Activated CD4-positive, alpha-beta T cell treated with anti-CD3 and anti-CD28 coated beads, Interleukin-2, Interleukin-6, amounts not matched to agents 100 ng/mL and 50 ng/mL, durations not matched to agents 16 hours and 8 hours (primary cell): ENCODE data around the gene NUCB1.
"Not testable (repeated sequence)": the region's sequence is repeated elsewhere in the genome, so short reads cannot be mapped to it uniquely, and the experiment has no call there.

Experiments used
- DNase-seq: peaks from one replicate; pipeline ENCODE4 v3.0.0-alpha.2; 2020

NUCB1 gene

DNA sequence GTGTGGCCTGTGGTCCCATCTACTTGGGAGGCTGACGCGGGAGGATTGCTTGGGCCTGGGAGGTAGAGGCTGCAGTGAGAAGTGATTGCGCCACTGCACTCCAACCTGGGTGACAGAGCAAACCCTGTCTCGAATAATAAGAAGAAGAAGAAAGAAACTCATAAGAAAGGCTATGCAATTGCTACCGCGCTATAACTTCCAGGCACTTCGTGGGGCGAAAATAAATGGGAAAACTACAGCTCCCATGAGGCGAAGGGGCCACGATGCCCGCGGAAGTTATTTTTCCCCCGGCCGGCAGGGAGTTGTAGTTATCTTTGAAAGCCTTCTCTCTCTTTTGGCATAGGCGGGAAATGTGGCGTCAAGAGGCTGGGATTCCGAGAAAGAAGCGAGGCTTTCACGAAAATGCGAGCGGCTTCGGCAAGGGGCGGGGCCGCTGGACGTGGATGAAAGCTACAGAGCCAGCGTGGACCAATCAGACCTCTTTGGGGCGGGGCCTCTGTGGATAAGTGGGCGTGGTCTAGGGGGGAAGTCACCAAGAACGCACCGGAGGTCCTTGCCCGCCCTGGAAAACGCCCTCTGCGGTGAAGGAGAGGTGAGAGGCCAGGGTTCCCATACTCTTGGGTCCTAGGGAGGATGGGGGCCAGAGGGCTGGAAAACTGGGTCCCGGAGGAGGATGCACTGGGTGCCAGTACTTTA is at the start of gene NUCB1:
Gene NUCB1, plus strand, starts transcription at position 532 of the 696 bp plus-strand sequence. CDS start 485 bp downstream, outside the sequence.
- peak; percentile 100 for DNase-seq

DNA sequence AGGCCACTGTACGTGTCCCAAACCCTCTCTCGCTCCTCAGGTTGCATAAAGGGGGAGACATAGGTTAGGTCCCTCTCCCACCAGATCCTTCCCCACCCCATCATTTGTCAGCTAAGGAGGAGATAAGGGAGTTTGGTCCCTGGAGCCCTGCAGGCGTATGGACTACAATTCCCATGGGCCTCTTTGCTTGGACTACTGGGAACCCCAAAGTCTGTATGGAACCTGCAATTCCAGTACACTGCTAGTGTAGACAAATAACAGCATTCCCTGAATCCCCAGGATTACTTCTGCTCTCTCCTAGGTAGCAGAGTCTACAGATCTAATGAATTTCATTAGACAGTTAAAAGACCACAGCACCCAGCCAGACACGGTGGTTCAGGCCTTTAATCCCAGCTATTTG is 47.8 kb upstream of the NUCB1 start:
- no peak for DNase-seq

DNA sequence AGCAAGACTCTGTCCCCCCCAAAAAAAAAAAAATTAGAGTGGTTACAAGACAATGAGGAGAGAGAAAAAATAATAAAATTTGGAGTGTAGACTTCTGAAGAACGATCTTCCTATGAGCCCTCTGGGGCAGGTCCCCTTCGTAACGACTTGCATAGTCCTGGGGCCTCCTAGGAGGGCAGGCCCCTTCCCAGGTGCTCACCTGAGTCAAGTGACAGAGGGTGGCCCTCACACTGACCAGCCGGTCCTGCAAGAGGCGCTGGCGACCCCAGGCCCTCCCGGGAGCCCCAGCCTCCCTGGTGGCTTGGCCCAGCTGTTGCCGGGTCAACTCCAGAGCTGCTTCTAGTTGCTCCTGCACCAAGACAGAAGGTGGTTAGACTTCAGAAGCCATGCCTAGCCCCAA is 46.6 kb upstream of the NUCB1 start:
- DNase-seq, result no peak

DNA sequence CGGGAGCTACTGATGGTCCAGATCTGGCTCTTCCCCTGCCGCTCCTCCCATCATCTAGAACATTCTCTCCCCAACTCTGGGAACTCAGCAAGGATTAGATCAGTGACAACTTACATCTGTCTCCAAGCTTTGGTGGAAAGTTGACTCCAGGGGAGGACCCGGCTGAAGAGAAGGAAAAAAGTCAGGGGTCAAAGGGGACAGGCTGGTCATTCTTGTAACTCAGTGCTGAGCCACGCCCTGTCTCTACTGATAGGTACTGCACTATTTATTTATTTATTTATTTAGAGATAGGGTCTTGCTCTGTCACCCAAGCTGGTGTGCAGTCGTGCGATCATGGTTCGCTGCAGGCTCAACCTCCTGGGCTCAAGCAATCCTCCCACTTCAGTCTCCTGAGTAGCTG is 46.0 kb upstream of the NUCB1 start:
- DNase-seq, result no peak

DNA sequence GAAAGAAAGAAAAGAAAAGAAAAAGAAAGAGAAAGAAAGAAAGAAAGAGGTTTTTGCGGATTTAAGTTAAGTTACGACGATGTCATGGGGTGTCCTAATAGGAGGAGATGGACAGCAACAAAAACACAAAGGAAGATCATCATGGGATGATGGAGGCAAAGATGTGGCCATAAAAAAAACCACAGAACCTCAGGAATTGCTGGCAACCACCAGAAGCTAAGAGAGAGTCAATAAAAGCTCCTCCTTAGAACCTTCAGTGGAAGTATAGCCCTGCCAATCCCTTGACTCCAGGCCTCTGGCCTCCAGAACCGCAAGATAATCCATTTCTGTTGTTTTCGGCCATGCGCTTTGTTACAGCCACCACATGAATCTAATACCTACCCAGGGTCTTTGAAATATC is 43.2 kb upstream of the NUCB1 start:
- DNase-seq, result no peak

DNA sequence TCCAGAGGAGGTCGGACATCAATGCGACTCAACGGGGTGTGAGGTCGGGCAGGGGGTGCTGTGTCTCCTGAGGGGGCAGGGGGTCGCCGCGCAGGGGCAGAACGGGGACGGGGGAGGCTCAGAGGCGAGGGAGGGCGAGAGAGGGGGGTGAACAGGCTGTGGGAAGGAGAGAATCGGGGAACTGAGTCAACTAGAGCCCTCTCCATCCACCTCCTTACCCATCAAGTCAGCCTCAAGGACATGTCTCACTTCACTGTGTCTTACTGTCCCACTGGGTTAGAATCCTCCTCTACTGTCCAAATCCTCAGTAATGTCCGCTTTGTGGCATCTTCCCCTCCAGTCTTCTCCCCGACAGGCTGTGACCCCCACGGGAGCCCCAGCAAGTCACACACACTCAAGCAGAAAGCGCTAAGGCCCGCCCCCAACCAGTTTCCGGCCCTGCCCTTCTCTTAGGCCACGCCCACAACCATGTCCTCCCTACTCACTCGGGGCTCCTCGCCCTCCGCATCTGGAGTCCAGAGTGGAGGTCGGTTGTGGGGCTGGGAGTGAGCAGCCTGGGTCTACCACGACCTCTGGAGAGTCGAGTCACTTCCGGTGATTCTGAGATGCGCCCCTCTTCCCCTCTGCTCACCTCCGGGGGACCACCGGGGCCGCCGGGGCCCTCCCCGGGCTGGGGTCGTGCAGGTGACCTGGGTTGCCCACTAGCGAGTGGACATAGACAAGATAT is 41.0 kb upstream of the NUCB1 start:
- DNase-seq, result peak; percentile 84

DNA sequence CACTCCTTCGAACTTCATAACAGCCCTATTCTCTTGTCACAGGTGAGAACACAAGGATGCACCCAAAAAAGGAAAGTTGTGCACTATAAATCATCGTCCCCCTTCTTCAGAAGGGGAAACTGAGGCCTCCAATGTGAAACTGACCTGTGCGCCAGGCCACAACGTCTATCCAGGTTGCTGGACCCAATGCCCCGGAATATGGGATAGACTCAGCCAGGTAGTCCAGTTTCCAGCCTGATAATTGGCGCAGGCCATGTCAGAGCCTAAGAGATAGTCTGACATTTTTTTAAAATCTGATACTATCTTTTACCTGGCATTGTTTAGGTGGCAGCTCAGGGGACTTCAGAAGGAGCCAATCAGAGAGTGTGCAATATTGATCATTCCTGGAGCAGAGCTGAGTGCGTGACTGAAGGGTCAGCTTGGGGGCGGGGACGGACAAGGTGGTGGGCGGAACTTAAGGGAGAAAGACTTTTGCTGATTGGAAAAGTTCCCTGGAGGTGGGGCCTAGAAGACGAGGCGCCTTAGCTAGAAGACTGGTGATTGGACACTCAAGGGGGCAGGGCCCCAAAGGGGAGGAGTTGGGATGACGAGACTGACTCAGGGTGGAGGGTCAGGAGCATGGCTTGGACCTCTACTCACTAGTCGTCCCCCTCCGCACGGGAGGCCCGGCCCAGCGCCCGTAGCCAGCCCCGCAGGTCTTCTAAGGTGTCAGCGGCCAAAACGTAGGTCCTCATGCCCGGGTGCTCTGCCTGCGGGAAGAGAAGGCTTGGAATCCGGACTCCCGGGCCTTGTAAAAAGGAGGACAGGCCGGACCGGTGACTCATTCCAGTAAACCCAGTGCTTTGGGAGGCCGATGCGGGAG is 40.2 kb upstream of the NUCB1 start:
- DNase-seq, result peak; percentile 35

DNA sequence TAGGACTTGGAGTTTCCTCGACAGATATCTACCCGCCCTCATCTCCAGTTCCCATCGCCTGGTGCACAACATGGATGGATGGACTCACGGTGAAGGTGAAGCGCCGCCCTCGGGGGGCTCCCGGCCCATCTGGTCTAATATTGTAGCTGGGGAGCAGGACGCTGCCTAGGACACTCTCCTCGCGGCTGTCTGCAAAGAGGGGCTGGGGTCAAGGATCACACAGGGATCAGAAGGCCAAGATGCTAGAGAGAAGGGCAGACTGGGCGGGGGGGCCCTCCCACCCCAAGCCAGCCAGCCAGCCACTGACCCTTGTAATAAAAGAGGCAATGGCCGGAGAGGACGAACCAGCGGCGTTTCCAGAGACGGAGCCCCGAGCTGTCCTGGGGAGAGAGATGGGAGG is 38.8 kb upstream of the NUCB1 start:
- DNase-seq, result no peak

DNA sequence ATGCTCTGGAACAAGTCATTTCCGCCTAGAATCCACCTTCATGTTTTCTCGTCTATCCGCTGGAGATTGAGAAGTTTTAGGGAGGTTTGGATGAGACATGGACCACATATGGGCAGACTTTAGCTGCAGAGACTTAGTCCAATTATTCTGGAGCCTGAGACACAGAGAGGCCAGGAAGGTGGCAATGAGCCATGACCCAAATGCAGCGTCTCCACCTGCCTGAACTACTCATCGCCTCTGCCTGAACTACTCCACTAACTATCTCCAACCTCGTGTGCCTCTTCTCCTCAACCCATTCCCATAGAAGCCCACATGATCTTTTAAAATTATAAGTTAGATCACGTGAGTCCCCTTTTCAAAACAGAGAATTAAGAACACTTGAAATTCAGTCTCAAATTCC is 37.3 kb upstream of the NUCB1 start:
- DNase-seq, result no peak

DNA sequence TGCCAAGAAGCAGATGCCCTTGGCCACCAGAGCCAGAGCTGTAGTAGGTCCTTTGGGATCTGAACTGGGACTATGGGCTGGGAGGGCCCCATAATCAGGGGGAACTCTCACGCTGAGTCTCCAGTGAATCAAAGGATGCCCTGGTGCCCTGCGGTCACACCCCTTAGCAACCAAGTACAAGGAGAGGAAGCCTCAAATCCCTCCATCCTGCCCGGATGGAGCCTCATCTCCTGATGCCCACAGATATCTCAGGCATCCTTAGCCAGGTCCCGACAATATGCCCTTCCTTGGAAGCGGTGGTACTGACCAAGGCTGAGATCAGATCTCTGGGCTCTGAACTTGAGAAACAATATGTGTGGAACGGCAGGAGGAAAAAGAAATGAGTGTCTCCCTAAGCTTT is 33.4 kb upstream of the NUCB1 start:
- DNase-seq, result no peak

DNA sequence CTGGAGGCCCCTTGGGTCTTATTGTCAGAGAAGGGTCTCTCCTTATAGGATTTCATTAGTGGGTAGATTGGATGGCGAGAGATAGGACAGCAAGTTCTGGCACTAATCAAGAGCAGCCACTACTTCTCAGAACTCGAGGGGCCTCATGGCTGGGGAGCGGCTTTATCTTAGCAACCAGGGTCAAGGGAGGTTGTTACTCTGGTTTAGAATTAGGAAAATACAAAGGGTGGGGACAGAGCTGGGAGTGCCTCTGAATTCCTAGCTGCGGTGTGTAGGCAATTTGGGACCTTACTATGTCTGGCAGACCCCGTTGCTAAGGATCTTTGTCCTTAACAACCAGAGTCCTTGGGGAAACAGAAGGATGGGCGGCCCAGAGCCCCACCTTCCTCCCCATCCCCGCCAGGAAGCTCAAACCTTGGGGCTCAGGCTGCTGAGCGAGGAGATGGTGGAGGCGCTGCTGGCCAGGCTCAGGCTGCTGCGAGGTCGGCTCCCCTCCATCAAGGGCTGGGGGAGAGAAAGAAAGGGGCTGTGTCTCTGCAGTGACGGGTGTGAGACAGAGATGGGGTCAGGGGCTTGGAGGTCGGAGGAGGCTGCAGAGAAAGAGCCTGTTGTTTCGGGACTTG is 32.9 kb upstream of the NUCB1 start:
- DNase-seq, result no peak

DNA sequence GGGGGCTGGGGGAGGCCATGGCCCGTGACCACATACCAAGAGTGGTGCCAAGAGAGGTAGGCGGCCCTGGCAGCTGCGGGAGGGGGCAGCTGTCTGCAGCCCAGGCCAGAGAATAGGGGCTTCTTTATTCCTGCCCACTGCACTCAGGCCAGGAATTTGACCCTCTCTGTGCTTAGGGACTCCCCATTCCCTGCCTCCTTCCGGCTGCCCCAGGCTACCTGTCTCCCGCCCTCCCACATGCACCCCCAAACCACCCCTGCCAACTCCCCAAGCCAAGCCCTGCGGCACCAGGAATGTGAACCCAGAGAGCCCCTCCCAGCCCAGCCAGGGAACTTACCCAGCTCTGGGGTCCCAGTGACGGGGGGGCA is 32.4 kb upstream of the NUCB1 start:
- DNase-seq, result no peak

DNA sequence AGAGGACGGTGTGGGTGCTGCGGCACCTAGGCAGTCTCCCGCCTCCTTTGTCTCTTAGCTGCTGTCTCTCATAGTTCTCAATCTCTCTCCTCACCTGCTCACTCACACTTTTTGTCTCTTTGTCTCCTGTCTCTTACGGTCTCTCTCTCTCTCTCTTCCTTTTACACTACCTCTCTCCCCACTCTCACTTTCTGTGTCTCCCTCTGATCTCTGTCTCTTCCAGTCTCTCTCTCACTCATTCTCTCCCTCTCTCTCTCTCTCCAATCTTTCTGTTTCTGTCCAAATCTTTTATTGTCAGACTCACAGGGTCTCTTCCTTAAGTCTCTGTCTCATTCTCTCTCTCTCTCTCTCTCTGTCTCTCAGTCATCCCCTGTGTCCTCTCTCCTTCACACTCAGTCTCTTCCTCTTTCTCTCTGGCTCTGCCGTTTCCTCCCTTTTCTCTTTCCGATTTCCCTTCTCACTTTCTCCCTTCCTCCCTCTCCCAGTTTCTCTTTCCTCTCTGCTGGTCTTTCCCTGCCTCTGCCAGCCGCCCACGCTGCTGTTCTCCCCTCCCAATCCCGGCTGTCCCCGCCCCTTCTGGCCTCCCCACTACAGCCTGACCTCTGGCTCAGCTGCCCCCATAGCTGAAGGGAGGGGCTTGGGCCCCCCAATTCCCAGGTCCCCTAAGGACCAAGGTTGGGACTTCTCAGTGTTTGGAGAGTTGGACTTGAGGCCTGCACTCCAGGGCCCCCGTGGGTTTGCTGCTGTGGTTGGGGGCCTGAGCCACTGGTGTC is 31.8 kb upstream of the NUCB1 start, which contains the start of gene PLEKHA4:
Gene PLEKHA4, minus strand, starts transcription at position 504 of the 773 bp plus-strand sequence. CDS start 997 bp downstream, outside the sequence.
- DNase-seq, result no peak

DNA sequence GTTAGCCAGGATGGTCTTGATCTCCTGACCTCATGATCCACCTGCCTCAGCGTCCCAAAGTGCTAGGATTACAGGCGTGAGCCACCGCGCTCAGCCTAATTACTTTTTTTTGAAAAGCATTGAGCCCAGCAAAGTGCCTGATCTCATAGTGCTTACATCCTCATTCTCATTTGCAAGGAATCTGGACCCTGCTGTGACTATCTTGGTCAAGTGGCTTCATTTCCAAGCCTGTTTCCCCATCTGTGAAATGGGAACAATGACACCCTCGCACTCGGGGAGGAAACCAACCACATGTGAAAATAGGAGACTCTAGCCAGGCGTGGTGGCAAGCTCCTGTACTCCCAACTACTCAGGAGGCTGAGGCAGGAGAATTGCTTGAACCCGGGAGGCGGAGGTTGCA is 30.1 kb upstream of the NUCB1 start:
- DNase-seq, result no peak

DNA sequence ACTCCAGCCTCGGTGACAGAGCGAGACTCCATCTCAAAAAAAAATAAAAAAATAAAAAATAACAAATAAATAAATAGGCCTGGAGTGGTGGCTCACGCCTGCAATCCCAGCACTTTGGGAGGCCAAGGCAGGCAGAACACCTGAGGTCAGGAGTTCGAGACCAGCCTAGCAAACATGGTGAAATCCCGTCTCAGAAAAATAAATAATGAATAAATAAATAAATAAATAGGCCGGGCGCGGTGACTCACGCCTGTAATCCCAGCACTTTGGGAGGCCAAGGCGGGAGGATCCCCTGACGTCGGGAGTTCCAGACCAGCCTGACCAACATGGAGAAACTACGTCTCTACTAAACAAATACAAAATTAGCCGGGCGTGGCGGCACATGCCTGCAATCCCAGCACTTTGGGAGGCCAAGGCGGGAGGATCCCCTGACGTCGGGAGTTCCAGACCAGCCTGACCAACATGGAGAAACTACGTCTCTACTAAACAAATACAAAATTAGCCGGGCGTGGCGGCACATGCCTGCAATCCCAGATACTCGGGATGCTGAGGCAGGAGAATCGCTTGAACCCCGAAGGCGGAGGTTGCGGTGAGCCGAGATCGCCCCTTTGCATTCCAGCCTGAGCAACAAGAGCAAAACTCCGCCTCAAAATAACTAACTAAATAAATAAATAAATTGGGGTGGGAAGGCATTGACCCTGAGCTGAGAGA is 28.5 kb upstream of the NUCB1 start:
- not testable (repeated sequence) for DNase-seq

DNA sequence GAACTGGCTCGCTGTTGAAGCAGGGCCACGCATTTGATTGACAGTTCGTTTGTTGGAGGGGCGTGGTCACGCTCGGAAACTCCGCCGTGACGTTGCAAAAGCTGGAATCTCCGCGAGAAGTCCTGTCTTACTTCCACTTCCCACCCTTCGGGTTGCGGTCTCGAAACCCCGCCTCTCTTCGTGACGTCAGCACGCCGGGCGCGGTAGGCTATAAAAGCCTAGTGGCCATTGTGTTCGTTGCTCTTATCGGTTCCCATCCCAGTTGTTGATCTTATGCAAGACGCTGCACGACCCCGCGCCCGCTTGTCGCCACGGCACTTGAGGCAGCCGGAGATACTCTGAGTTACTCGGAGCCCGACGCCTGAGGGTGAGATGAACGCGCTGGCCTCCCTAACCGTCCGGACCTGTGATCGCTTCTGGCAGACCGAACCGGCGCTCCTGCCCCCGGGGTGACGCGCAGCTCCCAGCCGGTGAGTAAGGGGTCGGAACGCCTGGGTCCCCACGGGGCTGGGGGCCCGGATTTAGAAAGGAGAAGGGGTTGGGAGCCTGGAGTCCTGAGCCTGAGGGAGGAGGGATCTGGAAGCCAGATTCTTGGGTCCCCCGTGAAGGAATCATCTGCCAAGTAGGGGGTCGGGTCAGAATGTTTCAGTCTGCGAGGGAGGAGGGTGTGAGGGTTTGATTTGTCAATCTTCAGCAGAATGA is 27.8 kb upstream of the NUCB1 start, which contains the start of gene PPP1R15A:
Gene PPP1R15A, plus strand, starts transcription at position 240 of the 702 bp plus-strand sequence. CDS start 813 bp downstream, outside the sequence.
- DNase-seq, result peak; percentile 99

DNA sequence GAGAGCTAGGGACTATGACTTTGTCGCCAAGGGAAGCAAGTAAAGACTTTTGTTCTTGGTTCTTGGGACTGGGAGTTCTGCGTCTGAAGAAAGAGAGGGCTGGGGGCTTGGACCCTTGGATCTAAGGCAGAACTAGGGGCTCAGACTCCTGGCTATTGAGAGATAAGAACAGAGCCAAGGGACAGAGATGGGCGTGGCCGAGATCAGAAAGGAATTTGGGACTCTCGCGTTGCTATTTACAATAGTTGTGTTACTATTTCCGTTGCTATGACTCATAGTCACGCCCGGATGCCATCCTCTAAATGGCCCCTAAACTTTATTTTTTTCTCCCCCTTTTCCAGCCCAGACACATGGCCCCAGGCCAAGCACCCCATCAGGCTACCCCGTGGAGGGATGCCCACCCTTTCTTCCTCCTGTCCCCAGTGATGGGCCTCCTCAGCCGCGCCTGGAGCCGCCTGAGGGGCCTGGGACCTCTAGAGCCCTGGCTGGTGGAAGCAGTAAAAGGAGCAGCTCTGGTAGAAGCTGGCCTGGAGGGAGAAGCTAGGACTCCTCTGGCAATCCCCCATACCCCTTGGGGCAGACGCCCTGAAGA is 27.1 kb upstream of the NUCB1 start:
- peak; percentile 85 for DNase-seq

DNA sequence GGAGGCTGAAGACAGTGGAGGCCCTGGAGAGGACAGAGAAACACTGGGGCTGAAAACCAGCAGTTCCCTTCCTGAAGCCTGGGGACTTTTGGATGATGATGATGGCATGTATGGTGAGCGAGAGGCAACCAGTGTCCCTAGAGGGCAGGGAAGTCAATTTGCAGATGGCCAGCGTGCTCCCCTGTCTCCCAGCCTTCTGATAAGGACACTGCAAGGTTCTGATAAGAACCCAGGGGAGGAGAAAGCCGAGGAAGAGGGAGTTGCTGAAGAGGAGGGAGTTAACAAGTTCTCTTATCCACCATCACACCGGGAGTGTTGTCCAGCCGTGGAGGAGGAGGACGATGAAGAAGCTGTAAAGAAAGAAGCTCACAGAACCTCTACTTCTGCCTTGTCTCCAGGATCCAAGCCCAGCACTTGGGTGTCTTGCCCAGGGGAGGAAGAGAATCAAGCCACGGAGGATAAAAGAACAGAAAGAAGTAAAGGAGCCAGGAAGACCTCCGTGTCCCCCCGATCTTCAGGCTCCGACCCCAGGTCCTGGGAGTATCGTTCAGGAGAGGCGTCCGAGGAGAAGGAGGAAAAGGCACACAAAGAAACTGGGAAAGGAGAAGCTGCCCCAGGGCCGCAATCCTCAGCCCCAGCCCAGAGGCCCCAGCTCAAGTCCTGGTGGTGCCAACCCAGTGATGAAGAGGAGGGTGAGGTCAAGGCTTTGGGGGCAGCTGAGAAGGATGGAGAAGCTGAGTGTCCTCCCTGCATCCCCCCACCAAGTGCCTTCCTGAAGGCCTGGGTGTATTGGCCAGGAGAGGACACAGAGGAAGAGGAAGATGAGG is 26.4 kb upstream of the NUCB1 start:
- peak; percentile 12 for DNase-seq
